Naive B cell (primary cell): Measurements from ENCODE around the gene GLMP. TPM values are rescaled to one million over a fixed set of nuclear protein-coding genes. Genes with fewer than 3 reads are reported as not detected.

ENCODE experiments used
- ATAC-seq, 2 donors: fragments of 150-1000 bp; cut with Tn5 transposase; 2 replicates each; pipeline ENCODE4 v1.10.0; 2021; ENCODE audit warnings: low read depth in 2 of 2, mild to moderate bottlenecking in 2 of 2, moderate library complexity in 2 of 2
- DNase-seq: peaks from one replicate; pipeline ENCODE4 v3.0.0; 2022
- H3K27ac Mint-ChIP-seq, 6 donors: one replicate each; pipeline ENCODE4 v1.8.0; 2020 to 2022; ENCODE audit warnings: mild to moderate bottlenecking in 6 of 6, mixed read lengths in 6 of 6, moderate library complexity in 5 of 6, inconsistent platforms in 2 of 6
- H3K27me3 Mint-ChIP-seq, 3 donors: one replicate each; pipeline ENCODE4 v1.8.0; 2021 to 2022; ENCODE audit warnings: mixed read lengths in 3 of 3, mild to moderate bottlenecking in 1 of 3
- H3K36me3 Mint-ChIP-seq, 2 donors: one replicate each; pipeline ENCODE4 v1.8.0; 2020 to 2022; ENCODE audit warnings: mixed read lengths in 2 of 2, inconsistent platforms in 1 of 2, mild to moderate bottlenecking in 1 of 2
- H3K4me1 Mint-ChIP-seq, 3 donors: one replicate each; pipeline ENCODE4 v1.8.0; 2020 to 2022; ENCODE audit warnings: mixed read lengths in 3 of 3, inconsistent platforms in 1 of 3, mild to moderate bottlenecking in 1 of 3, moderate library complexity in 1 of 3
- H3K4me3 Mint-ChIP-seq, 8 donors: one replicate each; pipeline ENCODE4 v1.8.0; 2020 to 2022; ENCODE audit warnings: mild to moderate bottlenecking in 8 of 8, mixed read lengths in 8 of 8, moderate library complexity in 8 of 8, inconsistent platforms in 2 of 8
- H3K9me3 Mint-ChIP-seq, 7 donors: one replicate each; pipeline ENCODE4 v1.8.0; 2020 to 2022; ENCODE audit warnings: mixed read lengths in 7 of 7, mild to moderate bottlenecking in 5 of 7, inconsistent platforms in 2 of 7, moderate library complexity in 1 of 7
- polyA plus RNA-seq, 6 donors: library from polyadenylated mRNA; unstranded; fragments of 300-500 nt; fragmentation: Illumina TruSeq; gene quantifications; one replicate each; pipeline ENCODE4 v1.2.3, GENCODE V29; 2021; ENCODE audit warnings: low read depth in 6 of 6

GLMP gene
- polyA plus RNA-seq, 6 donors from 2014 or later: 6.3 to 13.4 (median 8.9) TPM

- H3K9me3 Mint-ChIP-seq: no peaks in the 10 kb centered on the region
- DNase-seq (no peak), ATAC-seq (no peak)
- H3K27ac Mint-ChIP-seq: peak overlapping the region in 3 of 6 donors; percentile 15 to 75 (median 49)
- H3K4me1 Mint-ChIP-seq: no peaks in the 10 kb centered on the region
- H3K27me3 Mint-ChIP-seq: no peaks in the 10 kb centered on the region
- H3K4me3 Mint-ChIP-seq: no peak overlapping the region
- peaks cover 14 to 22% of the 10 kb centered on the region in 2 donors for H3K36me3 Mint-ChIP-seq
Measured at GRCh38 chr1:156308078-156308477, 12.6 kb upstream of the GLMP start.

DNA sequence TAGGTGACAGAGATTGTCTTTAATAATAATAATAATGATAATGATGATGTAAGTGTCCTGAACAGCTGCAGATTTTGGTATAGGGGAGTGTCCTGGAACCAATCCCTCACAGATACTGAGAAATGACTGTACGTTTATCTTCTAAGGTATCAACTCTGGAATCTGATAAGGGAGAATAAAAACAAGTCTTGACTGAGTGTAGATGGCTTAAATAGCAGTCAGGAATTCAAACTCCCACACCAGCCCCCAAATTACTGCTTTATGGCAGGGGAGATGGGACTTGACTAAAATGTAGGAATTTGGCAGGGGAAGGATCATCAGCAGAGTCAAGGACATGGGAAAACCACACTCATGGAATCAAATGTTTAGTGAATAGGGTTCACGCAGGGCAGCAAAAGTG is 9.7 kb upstream of the GLMP start:
- Mint-ChIP-seq H3K9me3 (no peaks in the 10 kb centered on the region), H3K27ac (peak overlapping the region in 2 of 6 donors; percentile 22 to 65), H3K27me3 (no peaks in the 10 kb centered on the region), H3K4me3 (no peak overlapping the region), H3K36me3 (peaks cover 9 to 15% of the 10 kb centered on the region in 2 donors), H3K4me1 (no peaks in the 10 kb centered on the region)
- ATAC-seq (no peak), DNase-seq (no peak)

- Mint-ChIP-seq H3K4me3 (no peak overlapping the region), H3K36me3 (peaks cover 4 to 6% of the 10 kb centered on the region in 2 donors), H3K4me1 (no peaks in the 10 kb centered on the region), H3K27ac (peak overlapping the region in 1 of 6 donors; percentile 69), H3K9me3 (no peaks in the 10 kb centered on the region), H3K27me3 (no peaks in the 10 kb centered on the region)
- no peak for DNase-seq
- ATAC-seq: no peak
Measured at GRCh38 chr1:156303241-156303640, 7.8 kb upstream of the GLMP start.

DNA sequence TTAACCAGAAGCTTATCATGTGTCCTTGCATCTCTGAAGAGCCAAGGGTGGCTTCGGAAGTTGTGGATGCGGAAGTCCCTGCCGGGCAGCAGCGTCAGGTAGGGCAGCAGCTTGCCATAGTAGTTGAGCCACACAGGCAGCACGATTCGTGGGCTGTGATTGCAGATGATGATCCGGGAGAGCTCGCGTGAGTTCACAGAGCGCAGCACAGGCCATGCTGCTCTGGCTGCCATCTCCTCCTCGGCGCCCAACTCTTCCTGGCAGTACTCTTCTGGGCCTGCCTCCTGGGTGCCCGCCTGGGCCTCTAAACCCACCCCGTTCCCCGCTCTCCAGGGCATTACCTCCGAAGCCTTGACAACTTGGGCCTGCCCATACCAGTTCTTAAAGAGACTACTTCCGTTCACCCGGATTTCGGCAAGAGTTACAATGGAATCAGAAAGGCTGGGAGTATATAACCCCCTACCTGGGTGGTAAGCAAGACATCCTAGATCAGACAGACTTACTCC is 3.4 kb upstream of the GLMP start, which contains the start of gene VHLL:
VHLL (minus strand) TSS at position 456 of the 506 bp plus-strand sequence; CDS start at position 338, 118 bp downstream.
- H3K27ac Mint-ChIP-seq: no peak within 1 kb of the TSS
- DNase-seq: no peak
- H3K27me3 Mint-ChIP-seq: no peaks in the 10 kb centered on the region
- H3K4me1 Mint-ChIP-seq: peaks cover 10 to 19% (median 14%) of the 10 kb centered on the region in 3 donors
- H3K9me3 Mint-ChIP-seq: no peaks in the 10 kb centered on the region
- no peak for ATAC-seq
- no peak within 1 kb of the TSS for H3K4me3 Mint-ChIP-seq
- H3K36me3 Mint-ChIP-seq: no peaks in the 10 kb centered on the region

DNA sequence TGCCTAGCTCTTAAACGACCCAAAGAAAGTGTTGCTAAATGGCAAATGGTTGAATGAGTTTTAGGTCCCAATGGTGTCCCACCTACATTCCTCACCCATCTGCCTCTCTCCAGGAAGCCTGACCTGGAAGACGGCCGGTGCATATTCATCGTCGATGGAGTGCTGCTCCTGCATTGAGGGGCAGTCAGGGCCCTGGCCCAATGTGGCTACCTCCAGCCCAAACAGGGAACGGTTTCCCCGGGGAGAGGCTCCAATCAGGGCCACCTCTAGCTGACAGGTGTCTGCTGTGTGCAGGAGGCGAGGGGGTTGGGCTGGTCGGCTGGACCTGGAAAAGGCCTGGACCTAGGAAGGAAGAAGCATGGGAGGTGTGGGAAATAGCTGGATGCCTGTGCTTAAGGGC is 1.6 kb downstream of the GLMP start:
- no peak overlapping the region for H3K27ac Mint-ChIP-seq
- no peak for ATAC-seq
- no peak for DNase-seq
- peaks cover 20 to 33% (median 22%) of the 10 kb centered on the region in 3 donors for H3K4me1 Mint-ChIP-seq
- H3K4me3 Mint-ChIP-seq: peak overlapping the region in 4 of 8 donors; percentile 32 to 57 (median 40)
- no peaks in the 10 kb centered on the region for H3K36me3 Mint-ChIP-seq
- H3K27me3 Mint-ChIP-seq: no peaks in the 10 kb centered on the region
- H3K9me3 Mint-ChIP-seq: no peaks in the 10 kb centered on the region

DNA sequence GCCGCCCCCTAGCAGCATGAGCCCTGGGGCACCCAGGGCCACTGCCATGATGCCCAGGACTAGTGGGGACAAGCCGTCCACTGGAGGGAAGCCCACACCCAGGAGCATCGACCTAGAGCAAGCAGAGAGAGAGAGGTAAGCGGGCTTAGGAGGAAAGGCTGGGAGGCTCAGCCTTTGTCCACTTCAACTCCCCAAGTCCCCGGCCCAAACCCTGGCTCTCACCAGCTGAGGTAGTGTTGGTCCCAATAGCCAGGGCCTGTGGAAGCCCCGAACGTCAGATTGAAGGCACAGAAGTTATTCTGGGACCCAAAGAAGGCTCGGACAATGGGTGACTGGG is 2.4 kb downstream of the GLMP start:
- no peaks in the 10 kb centered on the region for H3K9me3 Mint-ChIP-seq
- H3K36me3 Mint-ChIP-seq: peaks cover 0 to 4% of the 10 kb centered on the region in 2 donors
- no peaks in the 10 kb centered on the region for H3K27me3 Mint-ChIP-seq
- peak overlapping the region in 3 of 8 donors; percentile 50 to 66 (median 55) for H3K4me3 Mint-ChIP-seq
- H3K27ac Mint-ChIP-seq: no peak overlapping the region
- peaks cover 20 to 33% (median 22%) of the 10 kb centered on the region in 3 donors for H3K4me1 Mint-ChIP-seq
- DNase-seq (no peak), ATAC-seq (no peak)

DNA sequence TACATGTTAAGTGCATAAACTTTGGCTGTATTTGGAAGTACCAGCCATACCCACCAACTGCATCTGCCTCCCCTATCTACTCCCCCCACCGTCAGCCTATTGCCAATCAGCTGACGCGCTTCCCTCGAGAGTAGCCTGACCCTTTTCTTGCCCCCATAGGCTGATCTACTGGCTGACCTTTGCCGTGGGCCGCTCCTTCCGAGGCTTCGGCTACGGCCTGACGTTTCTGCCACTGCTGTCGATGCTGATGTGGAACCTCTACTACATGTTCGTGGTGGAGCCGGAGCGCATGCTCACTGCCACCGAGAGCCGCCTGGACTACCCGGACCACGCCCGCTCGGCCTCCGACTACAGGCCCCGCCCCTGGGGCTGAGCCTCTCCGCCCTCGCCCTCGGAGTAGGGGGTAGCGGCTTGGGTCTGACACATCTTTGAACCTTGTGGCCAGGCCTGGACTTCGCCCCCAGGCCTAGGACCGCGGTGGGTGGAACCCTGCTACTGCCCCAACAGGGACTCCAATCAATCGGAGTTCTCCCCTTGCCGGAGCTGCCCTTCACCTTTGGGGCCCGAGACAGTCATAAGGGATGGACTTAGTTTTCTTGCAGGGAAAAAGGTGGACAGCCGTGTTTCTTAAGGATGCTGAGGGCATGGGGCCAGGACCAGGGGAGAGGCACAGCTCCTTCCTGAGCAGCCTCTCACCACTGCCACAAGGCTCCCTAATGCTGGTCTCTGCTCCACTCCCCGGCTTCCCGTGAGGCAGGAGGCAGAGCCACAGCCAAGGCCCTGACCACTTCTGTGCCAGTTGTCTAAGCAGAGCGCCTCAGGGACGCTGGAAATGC is 4.0 kb downstream of the GLMP start:
- Mint-ChIP-seq H3K27me3 (no peaks in the 10 kb centered on the region), H3K27ac (peak overlapping the region in 4 of 6 donors; percentile 11 to 87 (median 74)), H3K9me3 (no peaks in the 10 kb centered on the region), H3K4me1 (peaks cover 20 to 33% (median 22%) of the 10 kb centered on the region in 3 donors), H3K4me3 (peak overlapping the region; percentile 44 to 86 (median 78)), H3K36me3 (peaks cover 0 to 4% of the 10 kb centered on the region in 2 donors)
- ATAC-seq (peak; percentile 59 to 66), DNase-seq (peak; percentile 14)

- ATAC-seq: no peak
- H3K9me3 Mint-ChIP-seq: no peaks in the 10 kb centered on the region
- H3K27ac Mint-ChIP-seq: no peak overlapping the region
- DNase-seq: no peak
- no peaks in the 10 kb centered on the region for H3K27me3 Mint-ChIP-seq
- H3K4me1 Mint-ChIP-seq: peaks cover 10 to 25% (median 14%) of the 10 kb centered on the region in 3 donors
- peak overlapping the region in 1 of 8 donors; percentile 42 for H3K4me3 Mint-ChIP-seq
- peaks cover 0 to 4% of the 10 kb centered on the region in 2 donors for H3K36me3 Mint-ChIP-seq
Measured at GRCh38 chr1:156289857-156290256, 5.6 kb downstream of the GLMP start.

DNA sequence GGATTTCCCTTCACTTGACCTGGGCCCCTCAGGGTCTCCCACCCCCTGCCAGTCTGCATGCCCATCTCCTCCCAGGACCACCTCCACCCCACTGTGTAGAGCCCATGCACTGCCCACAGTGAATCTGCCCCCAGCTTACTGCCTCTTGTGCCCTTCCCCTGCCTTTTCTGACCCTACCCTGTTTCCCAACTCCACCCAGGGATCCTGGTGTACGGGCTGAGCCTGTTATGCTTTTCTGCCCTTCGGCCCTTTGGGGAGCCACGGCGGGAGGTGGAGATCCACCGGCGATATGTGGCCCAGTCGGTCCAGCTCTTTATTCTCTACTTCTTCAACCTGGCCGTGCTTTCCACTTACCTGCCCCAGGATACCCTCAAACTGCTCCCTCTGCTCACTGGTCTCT is 9.4 kb downstream of the GLMP start:
- ATAC-seq (no peak), DNase-seq (no peak)
- Mint-ChIP-seq H3K4me1 (peaks cover 30 to 32% (median 31%) of the 10 kb centered on the region in 3 donors), H3K4me3 (peak overlapping the region in 2 of 8 donors; percentile 30 to 61), H3K36me3 (peaks cover 0 to 4% of the 10 kb centered on the region in 2 donors), H3K27ac (no peak overlapping the region), H3K9me3 (no peaks in the 10 kb centered on the region), H3K27me3 (no peaks in the 10 kb centered on the region)

DNA sequence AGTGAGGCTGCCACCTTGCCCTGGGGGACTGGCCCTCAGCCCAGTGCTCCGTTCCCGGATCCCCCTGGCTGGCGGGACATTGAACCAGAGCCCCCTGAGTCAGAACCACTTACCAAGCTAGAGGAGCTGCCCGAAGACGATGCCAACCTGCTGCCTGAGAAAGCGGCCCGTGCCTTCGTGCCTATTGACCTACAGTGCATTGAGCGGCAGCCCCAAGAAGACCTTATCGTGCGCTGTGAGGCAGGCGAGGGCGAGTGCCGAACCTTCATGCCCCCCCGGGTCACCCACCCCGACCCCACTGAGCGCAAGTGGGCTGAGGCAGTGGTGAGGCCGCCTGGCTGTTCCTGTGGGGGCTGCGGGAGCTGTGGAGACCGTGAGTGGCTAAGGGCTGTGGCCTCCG is 10.0 kb downstream of the GLMP start:
- no peaks in the 10 kb centered on the region for H3K9me3 Mint-ChIP-seq
- peaks cover 31 to 35% (median 35%) of the 10 kb centered on the region in 3 donors for H3K4me1 Mint-ChIP-seq
- peak overlapping the region in 1 of 8 donors; percentile 91 for H3K4me3 Mint-ChIP-seq
- ATAC-seq: no peak
- H3K27ac Mint-ChIP-seq: no peak overlapping the region
- H3K36me3 Mint-ChIP-seq: peaks cover 0 to 4% of the 10 kb centered on the region in 2 donors
- no peak for DNase-seq
- no peaks in the 10 kb centered on the region for H3K27me3 Mint-ChIP-seq

DNA sequence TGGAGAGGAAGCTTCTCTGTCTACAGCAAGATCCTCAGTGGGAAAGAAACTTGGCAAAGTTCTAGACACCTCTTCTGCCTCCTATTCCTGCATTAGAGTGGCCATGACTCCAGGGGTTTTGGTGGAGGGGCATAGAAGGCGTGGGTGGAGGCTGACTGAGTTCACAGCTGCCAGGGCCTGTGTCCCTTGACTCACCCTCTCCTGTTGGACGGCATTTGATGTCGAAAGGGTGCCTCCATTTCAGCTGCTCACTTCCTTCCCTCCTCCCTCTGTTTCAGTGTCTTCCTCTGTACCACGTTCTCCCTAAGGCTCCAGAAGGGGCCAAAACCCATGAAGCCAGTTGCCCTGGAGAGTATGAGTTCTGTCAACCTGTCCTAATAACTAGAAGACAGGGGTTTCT is 10.7 kb downstream of the GLMP start:
- peak overlapping the region in 3 of 8 donors; percentile 2 to 91 (median 44) for H3K4me3 Mint-ChIP-seq
- no peaks in the 10 kb centered on the region for H3K9me3 Mint-ChIP-seq
- no peaks in the 10 kb centered on the region for H3K27me3 Mint-ChIP-seq
- H3K4me1 Mint-ChIP-seq: peaks cover 35 to 41% (median 41%) of the 10 kb centered on the region in 3 donors
- DNase-seq (no peak), ATAC-seq (no peak)
- H3K36me3 Mint-ChIP-seq: peaks cover 0 to 4% of the 10 kb centered on the region in 2 donors
- H3K27ac Mint-ChIP-seq: peak overlapping the region in 1 of 6 donors; percentile 92

GRCh38 chr1:156284112-156284511 is 11.4 kb downstream of the GLMP start, which contains the start of gene TMEM79:
TSS of gene TMEM79 (plus strand) at chr1:156284325. CDS start at chr1:156285227, 902 bp downstream.
- no peak for ATAC-seq
- Mint-ChIP-seq H3K4me3 (peak within 1 kb of the TSS; percentile 91 to 99 (median 97)), H3K36me3 (peaks cover 0 to 4% of the 10 kb centered on the region in 2 donors), H3K9me3 (no peaks in the 10 kb centered on the region), H3K27ac (peak within 1 kb of the TSS; percentile 93 to 97 (median 95)), H3K27me3 (no peaks in the 10 kb centered on the region), H3K4me1 (peaks cover 35 to 42% (median 41%) of the 10 kb centered on the region in 3 donors)
- no peak for DNase-seq

DNA sequence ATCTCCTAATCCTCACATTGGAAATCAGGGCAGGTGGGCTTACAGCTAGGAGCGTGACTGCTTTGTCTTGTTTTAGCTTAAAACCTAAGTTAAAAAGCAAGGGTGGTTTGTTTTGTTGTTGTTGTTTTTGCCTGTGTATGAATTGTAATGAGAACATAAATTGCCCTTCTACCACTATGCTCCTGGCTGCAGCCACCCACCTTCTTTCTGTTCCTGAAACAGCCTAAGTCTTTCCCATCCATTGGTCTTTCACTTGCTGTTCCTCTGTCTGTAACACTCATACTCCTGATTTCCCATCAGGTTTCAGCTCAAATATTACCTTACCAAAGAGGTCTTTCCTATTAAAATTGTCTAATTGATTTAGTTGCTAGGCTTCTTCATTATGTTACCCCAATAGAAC is 12.0 kb downstream of the GLMP start:
- Mint-ChIP-seq H3K9me3 (no peaks in the 10 kb centered on the region), H3K4me1 (peaks cover 35 to 42% (median 41%) of the 10 kb centered on the region in 3 donors), H3K36me3 (peaks cover under 1% of the 10 kb centered on the region in 2 donors), H3K27ac (peak overlapping the region in 5 of 6 donors; percentile 5 to 94 (median 60)), H3K27me3 (no peaks in the 10 kb centered on the region), H3K4me3 (peak overlapping the region; percentile 91 to 99 (median 97))
- ATAC-seq: no peak
- no peak for DNase-seq
